ENCODE data around the gene ALS2CL.

The ALS2CL gene

DNA sequence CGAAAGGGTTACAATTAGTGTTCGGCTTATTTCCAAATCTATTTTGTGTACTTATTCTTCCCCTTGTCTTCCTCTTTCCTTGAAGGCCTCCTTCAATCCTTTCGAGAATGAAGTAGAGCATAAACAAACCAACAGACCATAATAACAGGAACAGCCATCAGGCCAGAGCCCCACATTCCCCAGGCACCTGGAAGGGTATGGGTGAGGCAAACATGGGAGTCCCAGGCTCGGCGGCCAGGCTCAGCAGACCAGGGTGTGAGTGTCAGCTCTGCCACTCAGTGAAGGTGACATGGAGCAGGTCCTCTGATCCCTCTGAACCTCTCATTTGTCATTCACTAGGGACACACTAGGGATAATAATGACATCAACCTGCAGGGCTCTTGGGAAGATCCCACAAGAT lies 13.8 kb downstream of the ALS2CL start:
- Histone ChIP-seq H3K27ac (ENCODE audit: low read depth, low read length) (no peak overlapping the region), H3K4me3 (ENCODE audit: low read depth in 1 of 2, low read length in 2 of 2) (no peak overlapping the region), H3K36me3 (ENCODE audit: control insufficient read depth in 1 of 2, insufficient read depth in 2 of 2, low read length in 2 of 2) (peaks cover 0 to 14% of the 10 kb centered on the region in 2 donors), H3K9me3 (ENCODE audit: control insufficient read depth in 1 of 2, low read length in 2 of 2) (no peaks in the 10 kb centered on the region), H3K9ac (ENCODE audit: low read depth in 1 of 2, low read length in 2 of 2) (no peak overlapping the region), H3K4me1 (ENCODE audit: control insufficient read depth in 1 of 2, insufficient read depth in 2 of 2, low read length in 2 of 2) (peaks cover 0 to 6% of the 10 kb centered on the region in 2 donors), H3K27me3 (ENCODE audit: control insufficient read depth in 1 of 2, insufficient read depth in 2 of 2, low read length in 2 of 2) (no peaks in the 10 kb centered on the region)

DNA sequence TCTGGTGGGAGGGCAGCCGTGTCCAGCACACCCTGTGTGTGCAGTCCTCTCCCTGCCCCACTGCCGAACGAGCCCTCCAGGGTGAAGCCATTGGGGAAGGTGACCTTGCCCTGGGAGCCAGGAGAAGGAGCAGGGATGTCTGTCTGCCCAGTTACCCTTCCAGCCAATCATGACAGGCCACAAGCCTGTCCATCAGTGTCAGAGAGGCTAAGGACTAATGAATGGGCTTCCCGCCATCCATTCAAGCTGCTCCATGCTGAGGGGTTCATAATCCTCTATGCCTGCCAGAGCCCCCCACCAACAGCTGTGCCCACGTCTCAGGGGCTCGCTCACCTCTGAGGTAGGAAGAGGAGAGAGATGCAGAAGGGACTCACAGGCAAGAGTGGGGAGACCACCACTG lies 15.2 kb downstream of the ALS2CL start:
- Histone ChIP-seq H3K9me3 (ENCODE audit: control insufficient read depth in 1 of 2, low read length in 2 of 2) (no peaks in the 10 kb centered on the region), H3K27me3 (ENCODE audit: control insufficient read depth in 1 of 2, insufficient read depth in 2 of 2, low read length in 2 of 2) (no peaks in the 10 kb centered on the region), H3K4me1 (ENCODE audit: control insufficient read depth in 1 of 2, insufficient read depth in 2 of 2, low read length in 2 of 2) (peaks cover 0 to 6% of the 10 kb centered on the region in 2 donors), H3K36me3 (ENCODE audit: control insufficient read depth in 1 of 2, insufficient read depth in 2 of 2, low read length in 2 of 2) (peaks cover 0 to 18% of the 10 kb centered on the region in 2 donors), H3K4me3 (ENCODE audit: low read depth in 1 of 2, low read length in 2 of 2) (no peak overlapping the region), H3K27ac (ENCODE audit: low read depth, low read length) (no peak overlapping the region), H3K9ac (ENCODE audit: low read depth in 1 of 2, low read length in 2 of 2) (no peak overlapping the region)

GRCh38 chr3:46677411-46677726 lies 16.1 kb downstream of the ALS2CL start:
- Histone ChIP-seq H3K36me3 (ENCODE audit: control insufficient read depth in 1 of 2, insufficient read depth in 2 of 2, low read length in 2 of 2) (peaks cover 0 to 18% of the 10 kb centered on the region in 2 donors), H3K27ac (ENCODE audit: low read depth, low read length) (no peak overlapping the region), H3K4me3 (ENCODE audit: low read depth in 1 of 2, low read length in 2 of 2) (no peak overlapping the region), H3K4me1 (ENCODE audit: control insufficient read depth in 1 of 2, insufficient read depth in 2 of 2, low read length in 2 of 2) (peaks cover 0 to 6% of the 10 kb centered on the region in 2 donors), H3K9me3 (ENCODE audit: control insufficient read depth in 1 of 2, low read length in 2 of 2) (no peaks in the 10 kb centered on the region), H3K27me3 (ENCODE audit: control insufficient read depth in 1 of 2, insufficient read depth in 2 of 2, low read length in 2 of 2) (no peaks in the 10 kb centered on the region), H3K9ac (ENCODE audit: low read depth in 1 of 2, low read length in 2 of 2) (no peak overlapping the region)

DNA sequence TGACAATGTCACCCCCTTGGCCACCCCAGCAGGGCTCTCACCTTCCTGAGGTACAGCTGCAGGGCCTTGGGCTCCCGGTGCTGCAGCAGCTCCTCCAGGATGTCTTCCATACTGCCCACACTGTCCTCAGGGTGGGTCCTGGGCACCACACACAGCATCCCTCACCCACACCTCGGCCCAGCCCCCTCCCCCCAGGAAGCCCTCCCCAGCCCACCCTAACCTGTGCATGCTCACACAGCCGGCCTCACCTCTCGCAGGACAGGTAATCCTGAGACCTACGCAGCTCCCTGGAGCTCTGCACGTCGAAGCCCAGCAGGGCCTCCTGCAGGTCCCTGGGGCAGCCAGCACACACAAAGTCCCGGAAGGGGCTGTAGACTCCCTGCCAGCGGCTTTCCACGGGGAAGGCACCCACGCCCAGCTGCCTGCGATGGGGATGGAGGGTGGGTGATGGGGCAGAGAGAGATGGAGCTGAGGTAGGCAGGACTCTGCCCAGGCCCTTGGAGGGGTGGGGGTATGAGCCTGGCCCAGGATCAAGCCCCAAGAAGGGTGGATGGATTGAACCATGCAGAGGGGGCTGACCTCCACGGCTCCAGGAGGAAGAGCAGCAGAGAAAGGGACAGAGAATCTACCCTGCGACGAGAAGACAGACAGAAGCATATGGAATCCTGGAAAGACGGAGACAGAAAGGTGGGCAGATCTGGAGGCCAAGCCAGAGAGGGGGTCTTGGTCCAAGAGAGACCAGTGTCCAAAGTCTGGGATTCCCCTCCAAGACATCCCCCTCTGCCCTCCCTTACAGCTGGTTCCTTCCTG lies 16.7 kb downstream of the ALS2CL start:
- H3K27me3 ChIP-seq (ENCODE audit: control insufficient read depth in 1 of 2, insufficient read depth in 2 of 2, low read length in 2 of 2): no peaks in the 10 kb centered on the region
- H3K9ac ChIP-seq (ENCODE audit: low read depth in 1 of 2, low read length in 2 of 2): peak overlapping the region in 1 of 2 donors; percentile 12
- peak overlapping the region; percentile 19 to 43 for H3K4me3 ChIP-seq (ENCODE audit: low read depth in 1 of 2, low read length in 2 of 2)
- peaks cover 0 to 18% of the 10 kb centered on the region in 2 donors for H3K36me3 ChIP-seq (ENCODE audit: control insufficient read depth in 1 of 2, insufficient read depth in 2 of 2, low read length in 2 of 2)
- peaks cover 0 to 6% of the 10 kb centered on the region in 2 donors for H3K4me1 ChIP-seq (ENCODE audit: control insufficient read depth in 1 of 2, insufficient read depth in 2 of 2, low read length in 2 of 2)
- H3K9me3 ChIP-seq (ENCODE audit: control insufficient read depth in 1 of 2, low read length in 2 of 2): no peaks in the 10 kb centered on the region
- H3K27ac ChIP-seq (ENCODE audit: low read depth, low read length): no peak overlapping the region

DNA sequence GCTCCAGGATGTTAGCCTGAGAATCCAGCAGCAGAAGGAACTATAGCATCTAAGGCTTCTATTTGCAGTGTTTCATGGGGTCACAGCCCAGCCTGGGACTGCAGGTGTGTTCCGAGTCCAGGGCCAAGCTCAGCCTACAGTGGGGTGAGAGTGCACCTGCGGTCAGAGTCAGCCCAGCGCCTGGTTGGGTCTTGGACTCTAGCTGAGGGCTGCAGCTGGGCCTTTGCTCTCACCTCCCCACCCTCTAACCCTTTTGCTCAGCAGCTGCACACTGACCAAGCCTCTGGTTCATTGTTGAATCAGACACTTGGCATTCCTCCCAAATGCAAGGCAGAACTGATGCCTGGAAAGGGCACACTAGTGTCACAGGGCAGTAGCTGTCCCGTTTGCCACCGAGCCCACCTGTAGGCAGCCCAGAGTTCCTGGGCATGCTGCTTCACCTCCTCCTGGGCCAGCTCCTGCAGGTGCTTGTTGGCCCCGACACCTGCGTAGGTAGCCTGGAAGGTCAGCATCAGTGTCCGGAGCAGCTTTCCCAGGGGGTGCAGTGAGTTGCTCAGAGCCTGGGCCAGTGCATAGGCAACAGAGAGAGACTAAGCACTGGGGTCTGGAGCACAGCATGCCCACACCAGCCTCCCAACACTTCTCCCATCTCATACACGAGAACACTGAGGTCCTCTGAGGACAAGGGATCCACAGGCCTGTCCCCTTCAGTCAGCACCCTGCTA lies 17.5 kb downstream of the ALS2CL start:
- Histone ChIP-seq H3K4me3 (ENCODE audit: low read depth in 1 of 2, low read length in 2 of 2) (peak overlapping the region in 1 of 2 donors; percentile 3), H3K27me3 (ENCODE audit: control insufficient read depth in 1 of 2, insufficient read depth in 2 of 2, low read length in 2 of 2) (no peaks in the 10 kb centered on the region), H3K27ac (ENCODE audit: low read depth, low read length) (no peak overlapping the region), H3K9me3 (ENCODE audit: control insufficient read depth in 1 of 2, low read length in 2 of 2) (no peaks in the 10 kb centered on the region), H3K4me1 (ENCODE audit: control insufficient read depth in 1 of 2, insufficient read depth in 2 of 2, low read length in 2 of 2) (peaks cover 0 to 6% of the 10 kb centered on the region in 2 donors), H3K36me3 (ENCODE audit: control insufficient read depth in 1 of 2, insufficient read depth in 2 of 2, low read length in 2 of 2) (peaks cover 0 to 18% of the 10 kb centered on the region in 2 donors), H3K9ac (ENCODE audit: low read depth in 1 of 2, low read length in 2 of 2) (no peak overlapping the region)

DNA sequence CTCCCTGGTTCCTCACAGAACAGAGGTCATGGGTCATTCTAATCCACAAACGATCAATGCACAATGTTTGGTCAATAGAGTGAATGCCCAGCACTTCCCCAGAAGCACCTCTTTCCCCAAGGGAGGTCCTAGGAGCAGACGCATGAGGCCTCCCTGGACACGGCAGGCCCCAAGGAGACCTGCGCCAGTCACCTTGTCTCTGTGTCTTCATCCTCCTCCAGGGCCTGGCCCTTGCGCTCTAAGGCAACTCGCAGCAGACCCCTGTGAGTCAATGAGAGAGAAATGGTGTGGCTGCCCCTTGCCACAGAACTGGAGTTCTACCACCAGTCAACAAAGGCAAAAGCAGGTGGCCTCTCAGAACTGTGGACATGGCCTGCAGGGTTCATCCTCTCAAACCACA lies 18.1 kb downstream of the ALS2CL start:
- no peak overlapping the region for H3K9ac ChIP-seq (ENCODE audit: low read depth in 1 of 2, low read length in 2 of 2)
- no peak overlapping the region for H3K4me3 ChIP-seq (ENCODE audit: low read depth in 1 of 2, low read length in 2 of 2)
- no peak overlapping the region for H3K27ac ChIP-seq (ENCODE audit: low read depth, low read length)
- H3K9me3 ChIP-seq (ENCODE audit: control insufficient read depth in 1 of 2, low read length in 2 of 2): no peaks in the 10 kb centered on the region
- peaks cover 0 to 6% of the 10 kb centered on the region in 2 donors for H3K4me1 ChIP-seq (ENCODE audit: control insufficient read depth in 1 of 2, insufficient read depth in 2 of 2, low read length in 2 of 2)
- no peaks in the 10 kb centered on the region for H3K27me3 ChIP-seq (ENCODE audit: control insufficient read depth in 1 of 2, insufficient read depth in 2 of 2, low read length in 2 of 2)
- H3K36me3 ChIP-seq (ENCODE audit: control insufficient read depth in 1 of 2, insufficient read depth in 2 of 2, low read length in 2 of 2): peaks cover 0 to 17% of the 10 kb centered on the region in 2 donors

GRCh38 chr3:46674031-46674845 lies 19.2 kb downstream of the ALS2CL start:
- Histone ChIP-seq H3K9me3 (ENCODE audit: control insufficient read depth in 1 of 2, low read length in 2 of 2) (no peaks in the 10 kb centered on the region), H3K36me3 (ENCODE audit: control insufficient read depth in 1 of 2, insufficient read depth in 2 of 2, low read length in 2 of 2) (peaks cover 0 to 13% of the 10 kb centered on the region in 2 donors), H3K27ac (ENCODE audit: low read depth, low read length) (no peak overlapping the region)

DNA sequence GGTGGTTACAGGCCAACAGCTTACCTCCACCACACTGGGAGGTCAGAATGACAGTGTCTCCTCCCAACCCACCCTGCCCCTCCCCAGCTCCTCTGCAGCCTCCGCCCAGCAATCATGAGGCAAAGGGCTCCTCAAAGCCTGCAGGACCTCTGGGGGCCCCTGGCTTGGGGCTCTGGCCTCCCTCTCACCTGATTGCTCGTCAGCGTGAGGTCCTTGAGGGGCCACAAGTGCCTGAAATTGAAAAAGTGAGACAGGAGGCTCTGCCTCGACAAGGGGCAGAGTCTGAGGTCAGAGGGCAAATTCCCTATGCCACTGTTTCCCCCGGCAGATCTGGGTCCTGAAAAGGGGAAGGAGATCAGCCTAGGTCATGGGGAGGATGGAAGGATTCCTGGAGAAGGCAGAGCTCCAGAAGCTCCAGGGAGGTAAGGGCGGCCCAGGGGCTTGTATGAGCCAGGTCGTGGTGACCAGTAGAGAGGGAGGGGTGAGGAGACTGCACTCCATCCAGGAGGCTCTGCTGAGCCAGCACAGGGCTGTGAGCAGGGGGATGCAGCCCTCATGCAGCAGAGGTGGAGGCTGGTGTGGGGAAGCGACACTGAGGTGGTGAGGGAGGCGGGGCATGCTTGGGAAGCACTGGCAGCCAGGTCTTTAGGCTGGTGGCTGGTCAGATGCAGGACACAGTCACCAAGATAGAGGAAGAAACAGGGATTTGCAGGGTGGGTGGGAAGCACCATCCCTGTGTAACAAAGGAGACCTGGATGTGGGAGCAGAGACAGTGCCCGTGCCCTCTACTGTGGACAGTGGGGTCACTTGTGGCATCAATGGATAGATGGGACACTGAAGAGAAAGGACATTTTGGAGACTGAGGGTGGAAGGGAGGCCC lies 20.1 kb downstream of the ALS2CL start:
- Histone ChIP-seq H3K36me3 (ENCODE audit: control insufficient read depth in 1 of 2, insufficient read depth in 2 of 2, low read length in 2 of 2) (peaks cover 0 to 13% of the 10 kb centered on the region in 2 donors), H3K9ac (ENCODE audit: low read depth in 1 of 2, low read length in 2 of 2) (no peak overlapping the region), H3K27me3 (ENCODE audit: control insufficient read depth in 1 of 2, insufficient read depth in 2 of 2, low read length in 2 of 2) (no peaks in the 10 kb centered on the region), H3K4me1 (ENCODE audit: control insufficient read depth in 1 of 2, insufficient read depth in 2 of 2, low read length in 2 of 2) (peaks cover 0 to 6% of the 10 kb centered on the region in 2 donors), H3K27ac (ENCODE audit: low read depth, low read length) (no peak overlapping the region), H3K9me3 (ENCODE audit: control insufficient read depth in 1 of 2, low read length in 2 of 2) (no peaks in the 10 kb centered on the region), H3K4me3 (ENCODE audit: low read depth in 1 of 2, low read length in 2 of 2) (no peak overlapping the region)

More at GRCh38 chr3:46674031-46674845, 19.2 kb downstream of the ALS2CL start:
- no peaks in the 10 kb centered on the region for H3K27me3 ChIP-seq (ENCODE audit: control insufficient read depth in 1 of 2, insufficient read depth in 2 of 2, low read length in 2 of 2)
- peaks cover 0 to 6% of the 10 kb centered on the region in 2 donors for H3K4me1 ChIP-seq (ENCODE audit: control insufficient read depth in 1 of 2, insufficient read depth in 2 of 2, low read length in 2 of 2)
- H3K9ac ChIP-seq (ENCODE audit: low read depth in 1 of 2, low read length in 2 of 2): no peak overlapping the region
- no peak overlapping the region for H3K4me3 ChIP-seq (ENCODE audit: low read depth in 1 of 2, low read length in 2 of 2)

DNA sequence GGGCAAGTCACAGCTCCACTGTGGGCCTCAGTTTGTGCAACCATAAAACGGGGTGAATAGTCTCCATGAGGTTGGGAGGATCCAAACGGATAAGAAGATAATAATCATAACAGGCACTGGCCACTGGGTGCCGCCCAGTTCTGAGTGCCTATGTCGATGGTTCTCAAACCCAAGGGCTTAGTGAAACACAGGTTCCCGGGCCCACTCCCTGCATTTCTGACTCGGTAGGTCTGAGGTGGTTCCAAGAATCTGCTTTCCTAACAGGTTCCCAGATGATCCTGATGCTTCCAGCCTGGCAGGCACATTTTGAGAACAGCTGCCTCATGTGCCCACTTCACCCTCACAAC lies 21.2 kb downstream of the ALS2CL start:
- H3K9ac ChIP-seq (ENCODE audit: low read depth in 1 of 2, low read length in 2 of 2): no peak overlapping the region
- no peaks in the 10 kb centered on the region for H3K27me3 ChIP-seq (ENCODE audit: control insufficient read depth in 1 of 2, insufficient read depth in 2 of 2, low read length in 2 of 2)
- H3K36me3 ChIP-seq (ENCODE audit: control insufficient read depth in 1 of 2, insufficient read depth in 2 of 2, low read length in 2 of 2): peaks cover 0 to 13% of the 10 kb centered on the region in 2 donors

More for the DNA sequence above, 21.2 kb downstream of the ALS2CL start:
- H3K27ac ChIP-seq (ENCODE audit: low read depth, low read length): no peak overlapping the region
- H3K4me1 ChIP-seq (ENCODE audit: control insufficient read depth in 1 of 2, insufficient read depth in 2 of 2, low read length in 2 of 2): peaks cover 0 to 6% of the 10 kb centered on the region in 2 donors
- no peaks in the 10 kb centered on the region for H3K9me3 ChIP-seq (ENCODE audit: control insufficient read depth in 1 of 2, low read length in 2 of 2)
- no peak overlapping the region for H3K4me3 ChIP-seq (ENCODE audit: low read depth in 1 of 2, low read length in 2 of 2)
